ENCODE data around the gene HLA-C.
"Not testable (repeated sequence)": the region's sequence is repeated elsewhere in the genome, so short reads cannot be mapped to it uniquely, and the experiment has no call there.

Gene HLA-C

DNA sequence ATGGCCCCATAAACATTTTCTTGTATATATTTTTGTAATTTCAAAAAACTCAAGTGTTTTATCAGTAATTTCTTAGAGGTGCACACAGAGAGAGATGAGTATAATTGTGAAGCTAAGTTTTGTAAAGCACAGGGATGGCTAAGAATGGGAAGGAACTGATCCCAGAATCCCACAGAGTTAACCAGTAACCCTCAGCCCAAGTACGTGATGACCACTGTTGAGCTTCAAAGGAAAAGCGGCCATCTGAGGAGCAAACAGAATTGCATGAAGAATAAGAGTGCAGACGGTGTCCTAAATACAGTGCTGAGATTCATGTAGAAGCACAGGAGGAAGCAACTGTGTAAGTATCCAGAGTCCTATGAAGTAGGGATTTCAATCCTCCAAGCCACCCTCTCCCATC lies 28.1 kb upstream of the HLA-C start:
- Histone ChIP-seq H3K4me1 (ENCODE audit: control insufficient read depth, insufficient read depth, low read length) (no peaks in the 10 kb centered on the region), H3K27ac (ENCODE audit: low read length) (no peak overlapping the region), H3K27me3 (ENCODE audit: control insufficient read depth, insufficient read depth, low read length) (no peaks in the 10 kb centered on the region), H3K9me3 (ENCODE audit: control insufficient read depth, insufficient read depth, low read length) (no peaks in the 10 kb centered on the region), H3K4me3 (ENCODE audit: low read length) (no peak overlapping the region), H3K36me3 (ENCODE audit: control insufficient read depth, insufficient read depth, low read length) (no peaks in the 10 kb centered on the region)
- no CpG with 5 or more reads among the region's 3 CpGs for WGBS (ENCODE audit: insufficient coverage, insufficient read length)
- DNase-seq (ENCODE audit: low read depth, low spot score), result no peak

GRCh38 chr6:31299511-31299910 lies 27.6 kb upstream of the HLA-C start:
- Histone ChIP-seq H3K9me3 (ENCODE audit: control insufficient read depth, insufficient read depth, low read length) (no peaks in the 10 kb centered on the region), H3K27ac (ENCODE audit: low read length) (no peak overlapping the region), H3K27me3 (ENCODE audit: control insufficient read depth, insufficient read depth, low read length) (no peaks in the 10 kb centered on the region), H3K36me3 (ENCODE audit: control insufficient read depth, insufficient read depth, low read length) (no peaks in the 10 kb centered on the region), H3K4me1 (ENCODE audit: control insufficient read depth, insufficient read depth, low read length) (no peaks in the 10 kb centered on the region), H3K4me3 (ENCODE audit: low read length) (no peak overlapping the region)
- WGBS (ENCODE audit: insufficient coverage, insufficient read length), result no CpG with 5 or more reads among the region's 2 CpGs
- DNase-seq (ENCODE audit: low read depth, low spot score), result no peak

DNA sequence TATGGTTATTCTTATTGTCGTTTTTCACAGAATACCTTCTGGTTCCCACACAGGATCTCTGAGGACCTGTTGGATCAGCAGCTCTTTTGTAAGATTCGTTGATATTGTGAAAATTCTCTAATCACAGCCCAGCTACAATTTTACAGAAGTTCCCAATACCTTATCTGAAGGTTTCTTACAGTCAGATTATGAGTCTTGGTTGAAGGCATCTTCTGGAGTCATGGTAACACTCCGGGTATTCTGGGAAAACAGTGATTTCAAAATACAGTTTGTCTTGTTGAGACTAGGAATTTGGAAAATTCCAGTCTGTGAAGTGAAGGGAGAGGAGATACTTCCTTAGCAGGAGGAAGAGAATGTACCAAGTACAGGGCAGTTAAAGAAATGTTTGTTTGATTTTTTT lies 22.2 kb upstream of the HLA-C start:
- no peaks in the 10 kb centered on the region for H3K9me3 ChIP-seq (ENCODE audit: control insufficient read depth, insufficient read depth, low read length)
- H3K36me3 ChIP-seq (ENCODE audit: control insufficient read depth, insufficient read depth, low read length), result no peaks in the 10 kb centered on the region
- H3K27me3 ChIP-seq (ENCODE audit: control insufficient read depth, insufficient read depth, low read length), result no peaks in the 10 kb centered on the region
- H3K4me3 ChIP-seq (ENCODE audit: low read length), result no peak overlapping the region
- WGBS (ENCODE audit: insufficient coverage, insufficient read length), result no CpG with 5 or more reads among the region's 3 CpGs
- no peaks in the 10 kb centered on the region for H3K4me1 ChIP-seq (ENCODE audit: control insufficient read depth, insufficient read depth, low read length)
- H3K27ac ChIP-seq (ENCODE audit: low read length), result no peak overlapping the region
- no peak for DNase-seq (ENCODE audit: low read depth, low spot score)

DNA sequence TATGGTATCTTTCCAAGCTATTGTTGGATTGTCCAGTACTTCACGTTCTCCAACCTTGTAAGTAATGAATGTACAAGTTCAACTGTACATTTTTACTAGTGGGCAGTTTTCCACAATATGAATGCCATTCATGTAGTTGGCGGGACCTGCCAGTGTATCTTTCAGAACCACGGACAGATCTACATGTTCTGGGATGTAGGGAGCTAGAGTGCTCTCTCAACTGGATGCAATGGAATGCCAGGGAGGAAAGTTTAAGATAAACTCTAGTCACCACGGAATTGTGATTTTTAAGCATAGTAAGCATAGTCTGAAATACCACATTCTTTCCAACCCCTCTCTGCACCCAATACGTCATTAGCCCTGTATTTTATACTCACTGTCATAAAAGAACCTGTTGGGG lies 21.5 kb upstream of the HLA-C start:
- Histone ChIP-seq H3K4me3 (ENCODE audit: low read length) (no peak overlapping the region), H3K27ac (ENCODE audit: low read length) (no peak overlapping the region), H3K4me1 (ENCODE audit: control insufficient read depth, insufficient read depth, low read length) (no peaks in the 10 kb centered on the region), H3K9me3 (ENCODE audit: control insufficient read depth, insufficient read depth, low read length) (no peaks in the 10 kb centered on the region), H3K27me3 (ENCODE audit: control insufficient read depth, insufficient read depth, low read length) (no peaks in the 10 kb centered on the region), H3K36me3 (ENCODE audit: control insufficient read depth, insufficient read depth, low read length) (no peaks in the 10 kb centered on the region)
- WGBS (ENCODE audit: insufficient coverage, insufficient read length), result no CpG with 5 or more reads among the region's 5 CpGs
- DNase-seq (ENCODE audit: low read depth, low spot score), result no peak

- H3K4me1 ChIP-seq (ENCODE audit: control insufficient read depth, insufficient read depth, low read length), result no peaks in the 10 kb centered on the region
- H3K4me3 ChIP-seq (ENCODE audit: low read length), result no peak overlapping the region
- no peaks in the 10 kb centered on the region for H3K9me3 ChIP-seq (ENCODE audit: control insufficient read depth, insufficient read depth, low read length)
- no peak overlapping the region for H3K27ac ChIP-seq (ENCODE audit: low read length)
- H3K27me3 ChIP-seq (ENCODE audit: control insufficient read depth, insufficient read depth, low read length), result no peaks in the 10 kb centered on the region
- no peaks in the 10 kb centered on the region for H3K36me3 ChIP-seq (ENCODE audit: control insufficient read depth, insufficient read depth, low read length)
- DNase-seq (ENCODE audit: low read depth, low spot score), result no peak
These were observed 17.9 kb upstream of the HLA-C start for GRCh38 chr6:31289788-31290187.

DNA sequence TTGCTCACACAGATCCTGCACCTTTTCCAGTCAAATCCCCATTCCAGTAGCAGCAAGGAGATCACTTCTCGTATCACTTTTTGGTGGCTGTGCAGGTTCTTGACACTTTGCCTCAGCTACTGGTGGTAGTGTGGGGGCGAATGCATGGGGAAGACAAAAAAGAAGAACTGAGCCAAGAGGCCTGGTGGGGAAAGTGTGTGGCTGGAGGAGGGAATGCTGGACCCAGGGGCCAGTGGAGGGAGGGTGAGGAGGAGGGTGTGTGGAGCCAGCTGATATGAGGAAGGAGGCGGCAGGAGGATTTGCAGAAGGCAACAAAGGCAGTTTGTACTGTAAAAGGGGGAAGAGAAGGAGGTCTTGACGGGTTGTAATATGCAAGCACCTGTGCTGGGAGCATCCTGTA lies 15.7 kb upstream of the HLA-C start:
- no peaks in the 10 kb centered on the region for H3K36me3 ChIP-seq (ENCODE audit: control insufficient read depth, insufficient read depth, low read length)
- WGBS (ENCODE audit: insufficient coverage, insufficient read length), result no CpG with 5 or more reads among the region's 4 CpGs
- no peak for DNase-seq (ENCODE audit: low read depth, low spot score)
- no peaks in the 10 kb centered on the region for H3K27me3 ChIP-seq (ENCODE audit: control insufficient read depth, insufficient read depth, low read length)
- H3K4me3 ChIP-seq (ENCODE audit: low read length), result no peak overlapping the region
- no peak overlapping the region for H3K27ac ChIP-seq (ENCODE audit: low read length)
- H3K9me3 ChIP-seq (ENCODE audit: control insufficient read depth, insufficient read depth, low read length), result no peaks in the 10 kb centered on the region
- no peaks in the 10 kb centered on the region for H3K4me1 ChIP-seq (ENCODE audit: control insufficient read depth, insufficient read depth, low read length)

GRCh38 chr6:31285982-31286381 lies 14.1 kb upstream of the HLA-C start:
- H3K27me3 ChIP-seq (ENCODE audit: control insufficient read depth, insufficient read depth, low read length), result no peaks in the 10 kb centered on the region
- H3K4me1 ChIP-seq (ENCODE audit: control insufficient read depth, insufficient read depth, low read length), result no peaks in the 10 kb centered on the region
- H3K27ac ChIP-seq (ENCODE audit: low read length), result no peak overlapping the region
- no CpG with 5 or more reads among the region's 2 CpGs for WGBS (ENCODE audit: insufficient coverage, insufficient read length)
- no peak for DNase-seq (ENCODE audit: low read depth, low spot score)
- no peaks in the 10 kb centered on the region for H3K36me3 ChIP-seq (ENCODE audit: control insufficient read depth, insufficient read depth, low read length)
- H3K9me3 ChIP-seq (ENCODE audit: control insufficient read depth, insufficient read depth, low read length), result no peaks in the 10 kb centered on the region
- no peak overlapping the region for H3K4me3 ChIP-seq (ENCODE audit: low read length)

DNA sequence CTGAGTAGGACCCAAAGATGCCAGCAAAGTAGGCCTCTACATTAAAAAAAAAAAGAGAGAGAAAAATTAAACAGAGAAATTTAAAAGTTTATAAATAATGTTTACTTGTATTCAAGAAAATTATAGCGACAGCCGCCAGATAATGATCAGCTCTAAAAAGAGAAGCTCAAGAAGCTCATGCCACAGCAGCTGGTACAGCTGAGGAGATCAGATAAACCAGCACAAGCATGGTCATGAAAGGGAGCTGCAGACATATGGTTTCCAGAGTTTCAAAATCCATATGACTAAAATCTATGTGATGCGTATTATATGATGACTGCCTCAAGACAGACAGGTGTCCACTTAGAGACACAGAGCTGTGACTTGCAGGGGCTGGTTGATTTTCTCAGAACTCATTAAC lies 13.6 kb upstream of the HLA-C start:
- WGBS (ENCODE audit: insufficient coverage, insufficient read length), result no CpG with 5 or more reads among the region's 3 CpGs
- Histone ChIP-seq H3K4me3 (ENCODE audit: low read length) (no peak overlapping the region), H3K4me1 (ENCODE audit: control insufficient read depth, insufficient read depth, low read length) (no peaks in the 10 kb centered on the region), H3K9me3 (ENCODE audit: control insufficient read depth, insufficient read depth, low read length) (no peaks in the 10 kb centered on the region), H3K36me3 (ENCODE audit: control insufficient read depth, insufficient read depth, low read length) (no peaks in the 10 kb centered on the region), H3K27me3 (ENCODE audit: control insufficient read depth, insufficient read depth, low read length) (no peaks in the 10 kb centered on the region), H3K27ac (ENCODE audit: low read length) (no peak overlapping the region)
- no peak for DNase-seq (ENCODE audit: low read depth, low spot score)

DNA sequence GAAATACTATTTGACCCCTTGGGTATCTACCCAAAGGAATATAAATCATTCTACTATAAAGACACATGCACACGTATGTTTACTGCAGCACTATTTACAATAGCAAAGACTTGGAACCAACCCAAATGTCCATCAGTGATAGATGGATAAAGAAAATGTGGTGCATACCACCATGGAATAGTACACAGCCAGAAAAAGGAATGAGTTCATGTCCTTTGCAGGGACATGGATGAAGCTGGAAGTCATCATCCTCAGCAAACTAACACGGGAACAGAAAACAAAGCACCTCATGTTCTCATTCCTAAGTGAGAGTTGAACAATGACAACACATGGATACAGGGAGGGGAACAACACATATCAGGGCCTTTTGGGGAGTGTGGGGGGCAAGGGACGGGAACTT lies 7.8 kb upstream of the HLA-C start:
- not testable (repeated sequence) for DNase-seq (ENCODE audit: low read depth, low spot score); H3K27ac ChIP-seq (ENCODE audit: low read length); H3K27me3 ChIP-seq (ENCODE audit: control insufficient read depth, insufficient read depth, low read length); H3K4me3 ChIP-seq (ENCODE audit: low read length); H3K4me1 ChIP-seq (ENCODE audit: control insufficient read depth, insufficient read depth, low read length); H3K9me3 ChIP-seq (ENCODE audit: control insufficient read depth, insufficient read depth, low read length); H3K36me3 ChIP-seq (ENCODE audit: control insufficient read depth, insufficient read depth, low read length)
- WGBS (ENCODE audit: insufficient coverage, insufficient read length), result no CpG with 5 or more reads among the region's 3 CpGs

DNA sequence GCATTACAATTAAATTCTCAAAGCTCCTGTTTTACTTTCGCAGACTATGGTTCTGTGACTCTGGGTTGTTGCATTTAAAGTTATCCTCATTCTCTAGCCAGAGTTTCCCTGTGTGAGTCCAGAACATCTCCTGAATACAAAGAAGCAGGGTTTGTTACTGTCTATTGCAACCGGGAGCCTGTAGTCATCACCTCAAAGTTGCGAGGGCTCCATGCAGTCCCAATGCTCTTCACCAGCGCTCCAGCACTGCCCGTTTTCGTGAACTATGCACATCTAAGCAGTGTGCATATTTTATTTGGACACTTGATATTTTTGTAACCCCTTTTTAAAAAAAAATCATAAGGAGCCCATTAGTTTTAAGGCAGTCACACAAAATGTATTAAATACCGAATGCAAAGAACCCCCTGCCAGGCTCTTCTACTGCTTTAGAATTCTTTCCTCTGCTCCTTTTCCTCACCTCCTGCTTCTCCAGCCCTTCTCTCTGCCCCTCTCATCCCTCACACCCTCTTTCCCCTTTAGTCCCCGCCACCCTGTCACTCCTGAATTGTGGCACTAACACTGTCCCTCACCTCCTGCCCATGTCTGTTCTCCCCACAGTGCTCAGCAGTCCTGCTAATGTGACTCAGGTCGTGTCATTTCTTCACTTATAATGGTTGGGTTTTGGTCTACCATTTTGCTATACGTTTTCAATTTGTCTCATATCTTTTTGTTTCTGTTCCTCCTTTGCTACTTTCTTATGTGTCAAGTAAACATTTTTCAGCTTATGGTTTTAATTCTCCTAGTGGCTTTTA lies 1.1 kb upstream of the HLA-C start:
- H3K4me3 ChIP-seq (ENCODE audit: low read length), result no peak overlapping the region
- no peak overlapping the region for H3K27ac ChIP-seq (ENCODE audit: low read length)
- H3K4me1 ChIP-seq (ENCODE audit: control insufficient read depth, insufficient read depth, low read length), result no peaks in the 10 kb centered on the region; the same call in 1 of the 2 replicates
- H3K9me3 ChIP-seq (ENCODE audit: control insufficient read depth, insufficient read depth, low read length), result no peaks in the 10 kb centered on the region
- no peak for DNase-seq (ENCODE audit: low read depth, low spot score)
- WGBS (ENCODE audit: insufficient coverage, insufficient read length), result no CpG with 5 or more reads among the region's 10 CpGs
- H3K27me3 ChIP-seq (ENCODE audit: control insufficient read depth, insufficient read depth, low read length), result no peaks in the 10 kb centered on the region
- H3K36me3 ChIP-seq (ENCODE audit: control insufficient read depth, insufficient read depth, low read length), result peaks cover 5% of the 10 kb centered on the region; the same call in 1 of the 2 replicates

DNA sequence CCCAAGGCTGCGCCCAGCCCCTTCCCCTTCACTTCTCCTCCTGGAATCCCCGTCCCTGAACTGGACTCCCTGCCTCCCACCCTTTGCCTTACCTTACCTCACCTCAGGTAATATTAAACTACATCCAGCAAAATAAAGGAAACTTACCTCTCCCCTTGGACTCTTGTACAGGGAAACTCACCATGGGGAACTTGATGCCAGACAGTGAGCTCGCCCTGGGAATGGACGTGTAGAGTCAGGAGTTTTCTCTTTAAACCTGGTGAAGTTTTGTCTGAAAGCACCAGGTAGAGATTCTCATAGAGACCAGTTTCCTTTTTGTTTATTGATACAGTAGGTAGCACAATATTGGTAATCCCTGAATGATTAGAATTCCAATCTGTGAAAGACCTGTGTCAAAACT lies 544 bp upstream of the HLA-C start:
- peaks cover 5% of the 10 kb centered on the region; the same call in 1 of the 2 replicates for H3K36me3 ChIP-seq (ENCODE audit: control insufficient read depth, insufficient read depth, low read length)
- H3K27me3 ChIP-seq (ENCODE audit: control insufficient read depth, insufficient read depth, low read length), result no peaks in the 10 kb centered on the region
- H3K4me3 ChIP-seq (ENCODE audit: low read length), result peak overlapping the region; percentile 97; the same call in 1 of the 2 replicates
- no CpG with 5 or more reads among the region's 4 CpGs for WGBS (ENCODE audit: insufficient coverage, insufficient read length)
- H3K4me1 ChIP-seq (ENCODE audit: control insufficient read depth, insufficient read depth, low read length), result no peaks in the 10 kb centered on the region; the same call in 1 of the 2 replicates
- H3K9me3 ChIP-seq (ENCODE audit: control insufficient read depth, insufficient read depth, low read length), result no peaks in the 10 kb centered on the region
- DNase-seq (ENCODE audit: low read depth, low spot score), result no peak
- H3K27ac ChIP-seq (ENCODE audit: low read length), result no peak overlapping the region

Data from iPS DF 6.9 (cell line).